BJ (cell line): Measurements from ENCODE around the gene CFAP97. TPM values are rescaled to one million over a fixed set of nuclear protein-coding genes. Genes with fewer than 3 reads are reported as not detected.

Experiments used
- CTCF ChIA-PET: fragments of 350-600 bp; formaldehyde crosslinking; extraction: SDS; loops from one replicate; lab custom pipeline; 2021; ENCODE audit warnings: antibody characterized with exemption, inconsistent platforms; lab: Yijun Ruan, JAX
- POLR2A ChIA-PET: fragments of 300-600 bp; sonication (Branson Sonifier 250); formaldehyde crosslinking; extraction: SDS; loops from one replicate; lab custom pipeline; 2021; ENCODE audit warnings: antibody characterized with exemption; lab: Charles Lee
- DNase-seq: peaks from one replicate; pipeline ENCODE4 v3.0.0-alpha.2; 2011; ENCODE audit warnings: low read depth
- H3K27me3 ChIP-seq: 2 replicates; pipeline ENCODE4 v1.6.0; 2011; ENCODE audit warnings: low read length; ENCODE audit not compliant: control insufficient read depth, insufficient read depth
- H3K36me3 ChIP-seq: 2 replicates; pipeline ENCODE4 v1.5.1; 2011; ENCODE audit warnings: low read length; ENCODE audit not compliant: control insufficient read depth, insufficient read depth
- H3K4me3 ChIP-seq: 2 replicates; pipeline ENCODE4 v1.5.1; 2011; ENCODE audit warnings: low read depth, mild to moderate bottlenecking, control low read depth, low read length
- CTCF ChIP-seq: IDR thresholded peaks from 2 replicates; pipeline ENCODE4 v1.5.1; 2011; ENCODE audit warnings: low read depth, mild to moderate bottlenecking, control low read depth, inconsistent platforms, low read length, moderate library complexity; ENCODE audit not compliant: insufficient read depth
- polyA plus RNA-seq: library from polyadenylated mRNA; depleted of rRNA; stranded (reverse); fragments of >200 nt; gene quantifications from 2 replicates; pipeline ENCODE4 v1.2.3, GENCODE V29; 2011

Gene CFAP97
- polyA plus RNA-seq, 1 experiment = 16.4 TPM

GRCh38 chr4:185139736-185140135, 64.1 kb downstream of the CFAP97 start:
- ChIA-PET POLR2A (no interaction called here), CTCF (interaction anchor here (0.6 to 0.8 kb wide), 3 partner anchors 16 to 128 kb away, joined by 3 to 4 read pairs (median 3); no protein-coding TSS in a partner anchor)
- TF ChIP-seq CTCF = no peak
- DNase-seq = no peak
- Histone ChIP-seq H3K36me3 (no peaks in the 10 kb centered on the region), H3K27me3 (peaks cover 4% of the 10 kb centered on the region), H3K4me3 (no peak overlapping the region)

- CTCF ChIA-PET = interaction anchor here (1.2 to 1.8 kb wide), 3 partner anchors 10 to 98 kb away, joined by 3 to 5 read pairs (median 3); no protein-coding TSS in a partner anchor
Observed at GRCh38 chr4:185138161-185138560, 65.6 kb downstream of the CFAP97 start.

GRCh38 chr4:185137233-185137925, 66.4 kb downstream of the CFAP97 start:
- ChIA-PET CTCF (interaction anchor here (0.7 to 1.8 kb wide), 5 partner anchors 9 to 101 kb away, joined by 3 to 5 read pairs (median 3); no protein-coding TSS in a partner anchor), POLR2A (no interaction called here)
- DNase-seq = no peak
- TF ChIP-seq CTCF = no peak
- H3K36me3 ChIP-seq = no peaks in the 10 kb centered on the region
- peaks cover 4% of the 10 kb centered on the region for H3K27me3 ChIP-seq
- H3K4me3 ChIP-seq = no peak overlapping the region

More at GRCh38 chr4:185138161-185138560, 65.6 kb downstream of the CFAP97 start:
- POLR2A ChIA-PET = no interaction called here
- H3K36me3 ChIP-seq = no peaks in the 10 kb centered on the region
- H3K4me3 ChIP-seq = no peak overlapping the region
- peaks cover 4% of the 10 kb centered on the region for H3K27me3 ChIP-seq
- no peak for TF ChIP-seq CTCF
- no peak for DNase-seq

GRCh38 chr4:185134307-185134869, 69.4 kb downstream of the CFAP97 start:
- CTCF ChIA-PET = interaction anchor here (0.7 to 3.1 kb wide), 23 partner anchors 8 to 904 kb away, joined by 3 to 39 read pairs (median 4); partner anchors contain the start of genes LRP2BP and SLC25A4
- POLR2A ChIA-PET = no interaction called here
- no peak overlapping the region for H3K4me3 ChIP-seq
- H3K36me3 ChIP-seq = no peaks in the 10 kb centered on the region
- peaks cover 4% of the 10 kb centered on the region for H3K27me3 ChIP-seq
- DNase-seq = no peak
- TF ChIP-seq CTCF = peak; percentile 62

- ChIA-PET CTCF (interaction anchor here (0.9 to 1.1 kb wide), 2 partner anchors 9 to 88 kb away, joined by 5 read pairs; no protein-coding TSS in a partner anchor), POLR2A (no interaction called here)
- H3K4me3 ChIP-seq = peak overlapping the region; percentile 46
- peaks cover 9% of the 10 kb centered on the region for H3K27me3 ChIP-seq
- no peak; the same call in 1 of the 2 replicates for TF ChIP-seq CTCF
- no peak for DNase-seq
- no peaks in the 10 kb centered on the region for H3K36me3 ChIP-seq
Observed at GRCh38 chr4:185128272-185129119, 75.3 kb downstream of the CFAP97 start.
